Osteocyte (in vitro differentiated cells): ENCODE measurements around the gene SLC8A1. TPM values are rescaled to one million over a fixed set of nuclear protein-coding genes. Genes with fewer than 3 reads are reported as not detected.

Experiments
- DNase-seq: peaks from one replicate; pipeline ENCODE4 v3.0.0; 2021; ENCODE audit warnings: mixed read lengths; ENCODE audit not compliant: unreplicated experiment; ENCODE audit errors: extremely low spot score
- H3K27ac Mint-ChIP-seq: one replicate; pipeline ENCODE4 v1.8.0; 2021; ENCODE audit warnings: mild to moderate bottlenecking, mixed read lengths; ENCODE audit not compliant: unreplicated experiment
- H3K27me3 Mint-ChIP-seq: one replicate; pipeline ENCODE4 v1.8.0; 2021; ENCODE audit warnings: mixed read lengths; ENCODE audit not compliant: unreplicated experiment
- H3K36me3 Mint-ChIP-seq: one replicate; pipeline ENCODE4 v1.8.0; 2021; ENCODE audit warnings: mixed read lengths; ENCODE audit not compliant: unreplicated experiment
- H3K4me1 Mint-ChIP-seq: one replicate; pipeline ENCODE4 v1.8.0; 2021; ENCODE audit warnings: mixed read lengths; ENCODE audit not compliant: unreplicated experiment
- H3K4me3 Mint-ChIP-seq: one replicate; pipeline ENCODE4 v1.8.0; 2021; ENCODE audit warnings: mild to moderate bottlenecking, moderate library complexity, mixed read lengths; ENCODE audit not compliant: unreplicated experiment
- H3K9me3 Mint-ChIP-seq: one replicate; pipeline ENCODE4 v1.8.0; 2021; ENCODE audit warnings: mixed read lengths; ENCODE audit not compliant: unreplicated experiment
- CTCF ChIP-seq: fragments of 200-600 bp; sonication (generic); IDR thresholded peaks from 2 replicates; pipeline ENCODE4 v1.5.0; 2021; ENCODE audit warnings: antibody characterized with exemption, mild to moderate bottlenecking, moderate library complexity
- total RNA-seq: library from RNA; stranded (reverse); gene quantifications from 2 replicates; pipeline ENCODE4 v1.2.1, GENCODE V29; 2021

Gene SLC8A1
- total RNA-seq, 1 donor from 2014 or later, result 17.3 TPM

GRCh38 chr2:40115894-40116293, 336.0 kb downstream of the SLC8A1 start:
- DNase-seq, result no peak
- Mint-ChIP-seq H3K27me3 (no peaks in the 10 kb centered on the region), H3K27ac (no peak overlapping the region), H3K4me3 (no peak overlapping the region), H3K4me1 (peaks cover 20% of the 10 kb centered on the region), H3K36me3 (peaks cover 2% of the 10 kb centered on the region), H3K9me3 (peaks cover 8% of the 10 kb centered on the region)
- TF ChIP-seq CTCF, result no peak

GRCh38 chr2:40115348-40115747, 336.5 kb downstream of the SLC8A1 start:
- no peak overlapping the region for H3K27ac Mint-ChIP-seq
- peaks cover 2% of the 10 kb centered on the region for H3K36me3 Mint-ChIP-seq
- peaks cover 20% of the 10 kb centered on the region for H3K4me1 Mint-ChIP-seq
- DNase-seq, result no peak
- no peak for TF ChIP-seq CTCF
- peaks cover 8% of the 10 kb centered on the region for H3K9me3 Mint-ChIP-seq
- no peaks in the 10 kb centered on the region for H3K27me3 Mint-ChIP-seq
- no peak overlapping the region for H3K4me3 Mint-ChIP-seq

- Mint-ChIP-seq H3K4me3 (no peak overlapping the region), H3K27me3 (no peaks in the 10 kb centered on the region), H3K27ac (peak overlapping the region; percentile 68), H3K36me3 (peaks cover 2% of the 10 kb centered on the region), H3K4me1 (peaks cover 20% of the 10 kb centered on the region), H3K9me3 (peaks cover 8% of the 10 kb centered on the region)
- DNase-seq, result no peak
- TF ChIP-seq CTCF, result no peak
These were observed 337.9 kb downstream of the SLC8A1 start for GRCh38 chr2:40113997-40114396.

GRCh38 chr2:40113272-40113968, 338.5 kb downstream of the SLC8A1 start:
- Mint-ChIP-seq H3K9me3 (peaks cover 8% of the 10 kb centered on the region), H3K27ac (peak overlapping the region; percentile 68), H3K36me3 (peaks cover 2% of the 10 kb centered on the region), H3K4me1 (peaks cover 20% of the 10 kb centered on the region), H3K4me3 (no peak overlapping the region), H3K27me3 (no peaks in the 10 kb centered on the region)
- no peak for DNase-seq
- no peak for TF ChIP-seq CTCF

GRCh38 chr2:40109381-40109780, 342.5 kb downstream of the SLC8A1 start:
- peaks cover 8% of the 10 kb centered on the region for H3K9me3 Mint-ChIP-seq

More at GRCh38 chr2:40109381-40109780, 342.5 kb downstream of the SLC8A1 start:
- no peak overlapping the region for H3K27ac Mint-ChIP-seq
- H3K4me3 Mint-ChIP-seq, result no peak overlapping the region
- TF ChIP-seq CTCF, result no peak
- no peaks in the 10 kb centered on the region for H3K27me3 Mint-ChIP-seq
- H3K36me3 Mint-ChIP-seq, result no peaks in the 10 kb centered on the region
- DNase-seq, result no peak
- peaks cover 28% of the 10 kb centered on the region for H3K4me1 Mint-ChIP-seq
